Measurements from ENCODE around the gene C1QTNF1.

DNA sequence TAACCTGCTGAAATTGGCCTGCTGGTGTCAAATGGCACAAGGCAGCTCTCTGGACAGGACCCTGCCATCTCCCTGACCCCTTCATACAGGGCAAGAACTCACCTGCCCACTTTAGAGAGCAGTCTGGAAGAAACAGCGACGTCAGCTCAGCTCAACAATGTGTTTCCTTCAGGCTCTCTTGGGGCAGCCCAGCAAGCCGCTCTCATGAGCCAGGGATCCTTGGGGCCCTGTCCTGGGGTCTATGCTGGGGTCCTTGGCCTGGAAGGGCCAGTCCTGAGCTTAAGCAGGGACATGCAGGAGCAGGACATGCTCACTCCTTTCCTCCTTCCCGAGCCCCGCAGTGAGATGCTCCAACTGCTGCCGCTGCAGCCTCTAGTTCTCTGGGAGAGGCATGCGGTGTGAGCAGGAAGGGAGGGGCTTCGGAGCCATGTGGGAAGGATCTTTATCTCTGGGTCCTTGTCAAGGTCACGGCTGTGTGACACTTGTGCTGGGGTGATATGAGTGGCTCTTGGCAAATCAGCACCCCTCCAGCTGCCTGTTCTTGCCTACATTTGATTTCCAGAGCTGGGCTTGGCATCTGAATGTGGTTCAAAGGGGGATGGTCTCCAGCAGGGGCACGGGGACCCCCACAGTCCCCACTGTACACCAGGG is 3.4 kb downstream of the C1QTNF1 start:
- TF ChIP-seq, protein P1, sequence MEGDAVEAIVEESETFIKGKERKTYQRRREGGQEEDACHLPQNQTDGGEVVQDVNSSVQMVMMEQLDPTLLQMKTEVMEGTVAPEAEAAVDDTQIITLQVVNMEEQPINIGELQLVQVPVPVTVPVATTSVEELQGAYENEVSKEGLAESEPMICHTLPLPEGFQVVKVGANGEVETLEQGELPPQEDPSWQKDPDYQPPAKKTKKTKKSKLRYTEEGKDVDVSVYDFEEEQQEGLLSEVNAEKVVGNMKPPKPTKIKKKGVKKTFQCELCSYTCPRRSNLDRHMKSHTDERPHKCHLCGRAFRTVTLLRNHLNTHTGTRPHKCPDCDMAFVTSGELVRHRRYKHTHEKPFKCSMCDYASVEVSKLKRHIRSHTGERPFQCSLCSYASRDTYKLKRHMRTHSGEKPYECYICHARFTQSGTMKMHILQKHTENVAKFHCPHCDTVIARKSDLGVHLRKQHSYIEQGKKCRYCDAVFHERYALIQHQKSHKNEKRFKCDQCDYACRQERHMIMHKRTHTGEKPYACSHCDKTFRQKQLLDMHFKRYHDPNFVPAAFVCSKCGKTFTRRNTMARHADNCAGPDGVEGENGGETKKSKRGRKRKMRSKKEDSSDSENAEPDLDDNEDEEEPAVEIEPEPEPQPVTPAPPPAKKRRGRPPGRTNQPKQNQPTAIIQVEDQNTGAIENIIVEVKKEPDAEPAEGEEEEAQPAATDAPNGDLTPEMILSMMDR (IDR thresholded peaks at IDR 0.05; ENCODE audit: extremely low read depth in 1 of 2, insufficient read depth in 1 of 2, low read depth in 1 of 2, low read length in 2 of 2): no peak
- TF ChIP-seq EZH2 (IDR thresholded peaks at IDR 0.05; ENCODE audit: borderline replicate concordance, low read depth, low read length, severe bottlenecking) (peak; percentile 15), POLR2A (IDR thresholded peaks at IDR 0.05; ENCODE audit: low read depth, low read length) (no peak), MYC (IDR thresholded peaks at IDR 0.05; ENCODE audit: low read depth, low read length) (no peak), POLR2AphosphoS5 (IDR thresholded peaks at IDR 0.05; ENCODE audit: insufficient read depth, low read depth, low read length) (no peak), FOS (IDR thresholded peaks at IDR 0.05; ENCODE audit: borderline replicate concordance, insufficient read depth, low read length) (no peak)
- TF ChIP-seq, protein P2, sequence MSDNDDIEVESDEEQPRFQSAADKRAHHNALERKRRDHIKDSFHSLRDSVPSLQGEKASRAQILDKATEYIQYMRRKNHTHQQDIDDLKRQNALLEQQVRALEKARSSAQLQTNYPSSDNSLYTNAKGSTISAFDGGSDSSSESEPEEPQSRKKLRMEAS (IDR thresholded peaks at IDR 0.05; ENCODE audit: insufficient read depth, insufficient read length): no peak
